CD4-positive, alpha-beta T cell treated with Interleukin-17A for 1 hour (primary cell): ENCODE measurements around the gene TRPM3.
"Not testable (repeated sequence)": the region's sequence is repeated elsewhere in the genome, so short reads cannot be mapped to it uniquely, and the experiment has no call there.

ENCODE experiments used
- DNase-seq: peaks from one replicate; pipeline ENCODE4 v3.0.0-alpha.2; 2020

The TRPM3 gene

DNA sequence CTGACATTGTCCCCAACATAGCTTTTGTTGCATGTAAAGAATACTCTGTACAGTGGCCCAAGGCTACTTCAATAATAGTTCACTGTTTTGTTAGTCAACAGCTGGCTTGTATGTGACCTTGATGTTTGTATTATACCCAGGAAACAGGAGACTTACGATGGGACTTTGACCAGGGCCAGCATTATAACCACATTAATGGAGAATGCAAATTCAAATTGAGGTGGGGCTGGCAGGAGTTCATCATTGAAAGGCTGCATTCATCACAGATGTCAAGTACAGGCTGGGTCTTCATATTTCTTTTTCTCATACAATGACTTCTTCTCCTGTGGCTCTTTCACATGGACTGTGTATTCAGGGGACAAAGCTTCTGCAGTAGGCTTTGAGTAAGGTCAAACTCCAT lies 414.6 kb downstream of the TRPM3 start:
- DNase-seq = not testable (repeated sequence)

DNA sequence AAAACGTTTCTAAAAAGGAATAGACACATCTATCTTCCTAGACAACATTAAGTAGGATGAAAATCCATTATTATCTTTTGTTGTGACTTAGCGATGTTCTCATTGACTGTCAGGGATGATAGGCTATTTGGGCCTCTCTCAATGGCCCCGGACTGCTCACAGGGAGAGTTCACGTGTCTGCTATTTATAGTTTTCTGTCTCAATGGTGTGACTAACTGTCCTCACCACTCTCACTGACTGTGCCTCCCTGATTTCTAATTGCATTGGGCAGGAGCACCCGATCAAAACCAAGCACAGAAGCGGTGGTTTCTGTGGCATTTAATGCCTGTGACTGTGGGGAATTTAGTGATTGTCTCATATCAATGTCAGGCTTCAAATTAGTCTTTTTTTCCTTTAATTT lies 420.3 kb downstream of the TRPM3 start:
- DNase-seq = no peak

GRCh38 chr9:70696694-70697335 lies 424.6 kb downstream of the TRPM3 start:
- DNase-seq = no peak

DNA sequence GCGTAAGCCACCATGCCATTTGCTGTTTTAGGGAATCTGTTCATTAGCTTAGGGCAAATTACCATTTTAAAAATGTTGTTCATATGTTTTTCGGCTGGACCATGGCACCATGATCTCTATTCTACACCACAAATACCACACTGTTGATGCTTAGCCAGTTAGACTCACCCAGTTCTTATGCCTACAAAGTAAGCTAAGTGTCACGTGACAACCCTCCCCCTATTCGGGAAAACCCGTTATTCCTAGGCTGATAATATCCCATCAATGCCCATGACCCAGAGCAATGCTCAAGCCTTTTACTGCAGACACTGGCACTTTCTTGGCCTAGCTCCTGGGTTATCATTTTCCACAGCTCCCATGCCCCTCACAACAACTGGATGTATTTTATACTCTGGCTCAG lies 426.7 kb downstream of the TRPM3 start:
- no peak for DNase-seq

GRCh38 chr9:70693186-70693585 lies 428.2 kb downstream of the TRPM3 start:
- DNase-seq = no peak

- no peak for DNase-seq
Observed at GRCh38 chr9:70692431-70692830, 429.0 kb downstream of the TRPM3 start.

GRCh38 chr9:70688704-70689103 lies 432.7 kb downstream of the TRPM3 start:
- DNase-seq = no peak

DNA sequence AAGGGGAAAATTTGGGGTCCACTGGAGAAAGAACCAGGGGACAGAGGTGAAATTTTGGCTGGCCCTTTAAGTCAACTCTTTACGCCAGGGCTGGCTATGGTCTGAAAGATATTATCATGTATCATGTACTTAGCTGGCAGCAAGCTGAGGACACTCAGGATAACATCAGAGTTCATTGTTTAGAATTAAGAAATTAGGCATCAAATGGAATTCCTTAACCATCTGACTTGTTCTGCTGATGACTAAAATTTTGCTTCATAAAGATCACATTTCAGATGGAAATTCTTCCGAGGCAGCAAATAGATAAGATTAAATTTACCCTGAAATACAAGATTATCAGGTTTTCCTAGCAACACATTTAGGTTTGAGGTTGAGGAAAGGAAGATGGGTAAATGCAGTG lies 437.6 kb downstream of the TRPM3 start:
- no peak for DNase-seq

- no peak for DNase-seq
Observed at GRCh38 chr9:70682298-70682697, 439.1 kb downstream of the TRPM3 start.

- DNase-seq = no peak
Observed at GRCh38 chr9:70679845-70680244, 441.6 kb downstream of the TRPM3 start.

- DNase-seq = no peak
Observed at GRCh38 chr9:70678153-70678552, 443.3 kb downstream of the TRPM3 start.

DNA sequence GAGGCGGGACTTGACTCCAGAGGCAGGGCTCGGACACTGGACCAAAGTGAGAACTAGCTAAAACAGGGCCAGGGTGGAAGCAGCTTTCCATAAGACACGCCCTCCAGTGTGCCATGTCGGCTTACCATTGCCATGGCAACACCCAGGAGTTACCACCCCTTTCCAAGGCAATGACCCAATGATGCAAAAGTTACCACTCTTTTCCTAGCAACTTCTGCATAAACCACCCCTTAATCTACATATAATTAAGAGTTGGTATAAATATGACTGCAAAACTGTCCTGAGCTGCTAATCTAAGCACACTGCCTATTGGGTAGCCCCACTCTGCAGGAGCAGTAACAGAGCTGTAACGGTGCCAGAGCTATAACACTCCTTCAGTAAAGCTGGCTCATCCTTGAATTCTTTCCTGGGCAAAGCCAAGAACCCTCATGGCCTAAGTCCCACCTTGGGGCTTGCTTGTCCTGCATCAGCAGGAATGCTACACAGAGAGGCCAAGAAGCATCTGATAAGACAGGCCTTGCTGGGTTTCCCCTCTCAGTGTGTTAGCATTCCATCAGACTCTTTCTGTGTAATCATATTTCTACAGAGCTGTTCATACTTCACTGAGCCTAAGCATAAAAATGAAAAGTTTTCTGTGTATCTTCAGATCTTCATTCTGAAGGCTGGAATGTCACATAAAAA lies 444.2 kb downstream of the TRPM3 start:
- no peak for DNase-seq

- DNase-seq = no peak
Observed at GRCh38 chr9:70675868-70676370, 445.5 kb downstream of the TRPM3 start.

- no peak for DNase-seq
Observed at GRCh38 chr9:70673844-70674243, 447.6 kb downstream of the TRPM3 start.

- no peak for DNase-seq
Observed at GRCh38 chr9:70672161-70672649, 449.2 kb downstream of the TRPM3 start.

GRCh38 chr9:70668751-70669150 lies 452.7 kb downstream of the TRPM3 start:
- no peak for DNase-seq

DNA sequence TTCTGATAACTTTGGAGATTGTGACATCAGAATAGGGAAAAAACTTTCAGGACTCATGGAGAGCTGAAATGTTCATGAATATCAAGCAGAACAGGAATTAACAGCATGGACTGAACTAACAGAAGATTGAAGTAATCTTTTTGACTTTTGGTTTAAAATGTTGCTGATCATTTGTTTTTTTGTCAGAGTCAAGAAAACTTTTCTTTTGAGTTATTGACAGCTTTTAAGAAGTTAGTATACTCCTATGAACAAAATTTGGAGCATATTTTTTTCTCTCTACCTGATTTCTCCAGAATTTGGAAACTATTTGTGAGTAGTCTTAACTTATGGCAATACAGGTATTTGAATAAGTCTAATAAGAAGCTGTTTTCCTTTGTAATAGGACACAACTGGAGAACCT lies 462.7 kb downstream of the TRPM3 start:
- DNase-seq = no peak

- no peak for DNase-seq
Observed at GRCh38 chr9:70656281-70656680, 465.1 kb downstream of the TRPM3 start.

DNA sequence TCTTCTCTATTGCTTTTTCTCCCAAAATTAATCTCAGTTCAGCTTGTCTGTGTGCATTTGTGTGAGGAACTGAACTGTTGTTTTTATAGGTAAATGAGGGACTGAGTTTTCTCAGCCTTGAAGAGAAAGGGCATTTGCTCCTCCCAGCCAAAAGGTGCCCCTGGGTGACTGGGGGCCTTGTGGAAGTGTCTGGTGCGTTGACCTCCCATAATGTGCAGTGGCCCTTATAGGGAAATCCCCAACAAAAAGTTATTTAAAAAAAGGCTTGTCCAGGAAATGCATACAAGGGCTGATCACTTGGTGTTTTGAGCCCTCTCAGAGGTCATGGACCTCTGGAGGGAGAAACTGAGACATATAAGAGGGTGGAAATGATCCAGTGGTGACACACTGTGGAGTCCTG lies 467.3 kb downstream of the TRPM3 start:
- no peak for DNase-seq

GRCh38 chr9:70644627-70645026 lies 476.8 kb downstream of the TRPM3 start:
- DNase-seq = not testable (repeated sequence)

DNA sequence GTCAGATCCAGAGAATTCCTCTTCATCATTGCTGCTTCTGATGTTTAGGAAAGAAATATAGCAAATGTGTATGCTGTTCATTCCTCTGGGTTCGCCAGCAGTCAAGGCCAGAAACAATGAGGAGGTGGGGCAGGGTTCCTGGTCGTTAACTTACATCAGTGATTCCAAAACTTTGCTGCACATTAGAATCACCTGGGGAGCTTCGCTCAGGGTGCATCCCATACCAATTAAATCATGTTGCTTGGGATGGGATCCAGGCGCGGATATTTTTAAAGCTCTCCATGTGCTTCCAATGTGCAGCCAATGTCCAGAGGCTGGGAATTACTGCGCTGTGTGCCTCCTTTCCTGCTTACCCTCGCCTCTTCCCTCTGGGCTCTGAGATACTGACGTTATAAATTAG lies 479.1 kb downstream of the TRPM3 start:
- no peak for DNase-seq

DNA sequence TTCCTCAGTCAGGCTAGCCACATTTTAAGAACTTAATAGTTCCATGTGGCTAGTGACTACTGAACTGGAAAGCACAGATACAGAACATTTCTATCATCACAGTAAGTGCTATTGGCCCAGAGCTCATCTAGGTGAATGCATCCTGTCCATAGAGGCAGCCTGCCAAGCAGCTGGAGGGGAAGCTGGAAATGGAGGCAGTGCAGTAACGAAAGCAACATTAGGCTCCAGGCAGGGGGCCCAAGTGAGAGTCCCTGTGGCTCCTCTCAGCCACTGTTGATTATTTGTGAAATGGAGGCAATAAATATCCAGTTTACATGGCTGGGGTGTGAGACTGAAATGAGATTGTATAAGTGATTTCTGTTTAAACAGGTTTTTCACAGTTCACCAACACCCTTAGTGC lies 479.8 kb downstream of the TRPM3 start:
- DNase-seq = no peak

DNA sequence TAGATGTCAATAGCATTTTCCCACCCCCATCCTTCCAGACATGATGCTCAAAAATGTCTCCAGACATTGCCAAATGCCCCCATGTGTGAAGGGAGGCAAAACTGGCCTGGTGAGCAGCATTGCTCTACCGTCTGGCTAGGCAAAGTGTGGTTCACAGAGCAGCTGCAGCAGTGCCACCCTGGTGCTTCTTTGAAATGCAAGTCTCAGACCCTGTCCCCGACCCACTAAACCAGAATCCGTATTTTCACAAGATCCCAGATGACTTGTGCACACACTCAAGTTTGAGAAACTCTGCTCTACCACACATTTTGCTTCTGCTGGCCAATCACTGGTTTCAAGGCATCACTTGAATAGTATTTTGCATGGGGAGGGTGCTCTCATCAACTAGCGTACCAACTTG lies 480.4 kb downstream of the TRPM3 start:
- DNase-seq = no peak
